ENCODE results near the gene ARID1A. TPM values are rescaled to one million over a fixed set of nuclear protein-coding genes. Genes with fewer than 3 reads are reported as not detected.

ARID1A gene
- total RNA-seq, 1 experiment from 2014 or later = 60.5 TPM

- H3K4me1 ChIP-seq (replicated peaks; ENCODE audit: insufficient read depth) = peaks cover 43% of the 10 kb centered on the region
- H3F3A ChIP-seq (ENCODE audit: insufficient read depth, low read depth) = peaks cover 34% of the 10 kb centered on the region
- 0 out of 2 replicates have a peak, but pooled peaks cover 8% of the 10 kb centered on the region for H3K36me3 ChIP-seq (ENCODE audit: low read depth)
- H4K20me1 ChIP-seq (ENCODE audit: insufficient read depth) = no peaks in the 10 kb centered on the region
- H3K79me2 ChIP-seq (ENCODE audit: low read depth) = peaks cover 13% of the 10 kb centered on the region
- H3K27me3 ChIP-seq (ENCODE audit: insufficient read depth, low read depth) = no peaks in the 10 kb centered on the region
- no peaks in the 10 kb centered on the region for H3K9me3 ChIP-seq (ENCODE audit: insufficient read depth, low read depth)
- H3K4me3 ChIP-seq = no peak overlapping the region
- DNase-seq = no peak
- no peak overlapping the region for H3K27ac ChIP-seq
- TF ChIP-seq CTCF (conservative IDR thresholded peaks at IDR 0.05) = no peak
- no peak for TF ChIP-seq EZH2 (IDR thresholded peaks at IDR 0.05; ENCODE audit: low read depth)
- no peaks in the 10 kb centered on the region for H3K9me2 ChIP-seq (ENCODE audit: insufficient read depth)
- BruUV-seq (replicated peaks) = no TSS peak
- ChIA-PET POLR2A (ENCODE audit: unreplicated experiment) (no interaction called here), CTCF (no interaction called here)
- no peak overlapping the region for H3K4me2 ChIP-seq
- intact Hi-C loops (cut with micrococcal nuclease; ENCODE audit: unreplicated experiment) = loop anchor here (5.0 kb wide), 1 partner anchor 58 kb away; no protein-coding TSS in a partner anchor
- no peak overlapping the region for H2AFZ ChIP-seq
Observed at GRCh38 chr1:26750428-26750827, 54.6 kb downstream of the ARID1A start.

DNA sequence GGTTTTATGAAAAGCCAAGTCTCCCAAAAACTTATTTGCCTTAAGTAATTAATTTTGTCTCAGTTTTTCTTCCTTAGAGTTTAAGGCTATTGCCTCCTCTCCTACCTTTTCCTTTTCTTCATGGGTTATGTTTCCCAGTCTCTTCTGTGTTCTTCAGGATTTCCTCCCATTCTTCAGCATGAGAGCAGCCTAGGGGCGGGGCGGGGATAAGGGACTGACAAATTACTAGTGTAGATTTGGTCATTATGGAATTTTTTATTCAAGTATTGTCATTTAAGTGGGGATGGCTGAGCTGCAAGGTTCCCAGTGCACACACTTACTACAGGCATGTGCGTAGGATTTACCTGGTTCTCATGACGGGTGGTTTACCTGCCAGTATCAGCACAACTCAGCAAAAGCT, 56.7 kb downstream of the ARID1A start:
- H3K27me3 ChIP-seq (ENCODE audit: insufficient read depth, low read depth) = no peaks in the 10 kb centered on the region
- H3K79me2 ChIP-seq (ENCODE audit: low read depth) = peaks cover 32% of the 10 kb centered on the region
- peaks cover 45% of the 10 kb centered on the region for H3K4me1 ChIP-seq (replicated peaks; ENCODE audit: insufficient read depth)
- H3K27ac ChIP-seq = peak overlapping the region; percentile 84
- H3K36me3 ChIP-seq (ENCODE audit: low read depth) = 0 out of 2 replicates have a peak, but pooled peaks cover 5% of the 10 kb centered on the region
- no peak overlapping the region for H3K4me3 ChIP-seq
- no peaks in the 10 kb centered on the region for H3K9me2 ChIP-seq (ENCODE audit: insufficient read depth)
- peak overlapping the region; percentile 69 for H3K4me2 ChIP-seq
- H4K20me1 ChIP-seq (ENCODE audit: insufficient read depth) = no peaks in the 10 kb centered on the region
- ChIA-PET POLR2A (ENCODE audit: unreplicated experiment) (no interaction called here), CTCF (no interaction called here)
- peaks cover 37% of the 10 kb centered on the region for H3F3A ChIP-seq (ENCODE audit: insufficient read depth, low read depth)
- H3K9me3 ChIP-seq (ENCODE audit: insufficient read depth, low read depth) = no peaks in the 10 kb centered on the region
- intact Hi-C loops (cut with micrococcal nuclease; ENCODE audit: unreplicated experiment) = loop anchor here (5.0 kb wide), 1 partner anchor 60 kb away; no protein-coding TSS in a partner anchor
- TF ChIP-seq CTCF (conservative IDR thresholded peaks at IDR 0.05) (no peak), EZH2 (IDR thresholded peaks at IDR 0.05; ENCODE audit: low read depth) (no peak)
- BruUV-seq (replicated peaks) = no TSS peak
- DNase-seq = no peak
- H2AFZ ChIP-seq = no peak overlapping the region

- Histone ChIP-seq H3K79me2 (ENCODE audit: low read depth) (peaks cover 39% of the 10 kb centered on the region), H3K27ac (peak overlapping the region; percentile 84), H4K20me1 (ENCODE audit: insufficient read depth) (no peaks in the 10 kb centered on the region)
Observed at GRCh38 chr1:26754086-26754874, 58.5 kb downstream of the ARID1A start.

More at GRCh38 chr1:26754086-26754874, 58.5 kb downstream of the ARID1A start:
- Histone ChIP-seq H3K4me2 (peak overlapping the region; percentile 69), H3K4me1 (replicated peaks; ENCODE audit: insufficient read depth) (peaks cover 45% of the 10 kb centered on the region), H3K36me3 (ENCODE audit: low read depth) (0 out of 2 replicates have a peak, but pooled peaks cover 9% of the 10 kb centered on the region), H3K9me2 (ENCODE audit: insufficient read depth) (no peaks in the 10 kb centered on the region), H3K9me3 (ENCODE audit: insufficient read depth, low read depth) (no peaks in the 10 kb centered on the region), H3K4me3 (peak overlapping the region; percentile 31; the same call in 1 of the 2 replicates), H3K27me3 (ENCODE audit: insufficient read depth, low read depth) (no peaks in the 10 kb centered on the region), H2AFZ (no peak overlapping the region), H3F3A (ENCODE audit: insufficient read depth, low read depth) (peaks cover 41% of the 10 kb centered on the region)
- peak; percentile 41 to 93 for DNase-seq
- intact Hi-C loops (cut with micrococcal nuclease; ENCODE audit: unreplicated experiment) = loop anchor here (5.0 kb wide), 1 partner anchor 62 kb away; no protein-coding TSS in a partner anchor
- no TSS peak for BruUV-seq (replicated peaks)
- TF ChIP-seq EZH2 (IDR thresholded peaks at IDR 0.05; ENCODE audit: low read depth) (no peak), CTCF (conservative IDR thresholded peaks at IDR 0.05) (no peak)
- POLR2A ChIA-PET (ENCODE audit: unreplicated experiment) = no interaction called here
- CTCF ChIA-PET = interaction anchor here (0.6 kb wide), 1 partner anchor 76 kb away, joined by 3 read pairs; no protein-coding TSS in a partner anchor

Measured in PC-9 (cell line).